Measurements from ENCODE around the gene SLC1A7.
A peak's percentile ranks its signal among the peaks of the same experiment; 100 is the strongest.

Gene SLC1A7

DNA sequence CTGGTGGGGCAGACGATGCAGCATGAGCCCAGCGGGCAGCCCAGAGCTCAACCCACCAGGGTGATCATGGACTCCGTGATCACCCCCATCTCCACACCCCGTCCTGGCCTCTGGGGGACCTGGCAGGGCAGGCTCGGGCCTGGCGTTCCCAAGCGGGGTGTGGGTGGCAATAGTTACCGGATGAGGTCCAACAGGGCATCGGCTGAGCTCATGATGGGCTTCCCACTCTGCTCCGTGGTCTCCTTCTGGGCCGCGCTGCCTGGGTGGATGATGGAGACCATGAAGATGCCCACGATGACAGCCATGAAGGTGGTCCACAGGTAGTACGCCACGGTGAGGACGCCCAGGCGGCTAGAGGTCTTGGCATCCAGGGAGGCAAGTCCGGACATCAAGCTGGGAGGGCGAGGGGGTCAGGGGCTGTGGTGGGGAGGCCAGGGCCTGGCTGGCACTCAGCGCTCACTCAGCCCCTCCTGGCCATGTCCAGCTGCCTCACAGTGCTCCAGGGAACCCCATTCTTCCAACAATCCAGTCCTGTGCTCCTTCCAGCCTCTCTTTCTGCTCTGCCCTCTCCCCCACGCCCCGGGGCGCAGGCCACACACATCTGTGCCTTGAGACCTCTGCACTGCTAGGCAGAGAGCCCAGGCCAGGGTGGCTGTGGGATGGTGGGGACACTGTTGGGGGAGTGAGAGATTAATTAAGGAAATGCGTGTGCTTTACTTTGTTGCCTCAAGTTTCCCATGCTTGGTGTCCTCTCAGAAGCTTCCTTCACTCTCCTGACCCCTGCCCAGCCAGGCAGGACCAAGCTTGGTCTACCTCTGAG is 27.6 kb downstream of the SLC1A7 start:
- no peak for DNase-seq

DNA sequence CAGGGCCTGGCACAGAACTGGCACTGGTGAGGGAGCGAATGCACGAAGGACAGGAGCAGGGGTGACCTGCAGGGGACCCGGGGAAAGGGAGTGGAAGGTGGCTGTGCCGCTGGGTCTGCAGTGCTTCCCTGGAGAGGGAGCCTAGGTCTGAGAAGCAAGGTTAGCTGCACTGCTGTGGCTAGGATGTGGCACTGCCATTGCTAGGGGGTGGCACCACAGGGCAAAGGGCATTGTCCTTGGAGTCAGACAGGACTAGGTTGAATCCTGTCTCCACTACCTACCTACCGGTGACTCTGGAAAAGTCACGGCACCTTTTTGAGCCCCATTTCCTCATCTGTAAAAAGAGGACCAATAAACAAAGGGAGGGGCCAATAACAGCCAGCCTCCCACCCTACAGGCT is 28.3 kb downstream of the SLC1A7 start:
- DNase-seq = no peak

DNA sequence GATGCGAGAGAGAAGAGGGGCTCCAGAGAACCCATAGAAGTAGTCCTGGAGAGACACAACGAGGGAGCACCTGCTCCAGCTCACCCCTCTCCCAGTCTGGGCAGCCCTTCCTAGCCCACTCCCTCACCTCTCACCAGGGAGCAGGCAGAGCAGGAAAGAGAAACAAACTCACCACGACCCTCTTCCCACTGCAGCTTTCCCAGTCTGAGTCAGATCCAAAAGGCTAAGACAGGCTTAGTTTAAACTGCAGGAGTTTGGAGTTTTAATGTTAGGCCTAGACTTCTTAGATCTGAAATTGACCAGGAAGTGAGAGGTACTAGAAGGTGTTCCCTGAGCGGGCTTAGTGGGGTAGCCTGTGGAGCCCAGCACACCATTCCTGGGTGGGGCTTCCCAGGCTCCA is 29.6 kb downstream of the SLC1A7 start:
- DNase-seq = no peak

DNA sequence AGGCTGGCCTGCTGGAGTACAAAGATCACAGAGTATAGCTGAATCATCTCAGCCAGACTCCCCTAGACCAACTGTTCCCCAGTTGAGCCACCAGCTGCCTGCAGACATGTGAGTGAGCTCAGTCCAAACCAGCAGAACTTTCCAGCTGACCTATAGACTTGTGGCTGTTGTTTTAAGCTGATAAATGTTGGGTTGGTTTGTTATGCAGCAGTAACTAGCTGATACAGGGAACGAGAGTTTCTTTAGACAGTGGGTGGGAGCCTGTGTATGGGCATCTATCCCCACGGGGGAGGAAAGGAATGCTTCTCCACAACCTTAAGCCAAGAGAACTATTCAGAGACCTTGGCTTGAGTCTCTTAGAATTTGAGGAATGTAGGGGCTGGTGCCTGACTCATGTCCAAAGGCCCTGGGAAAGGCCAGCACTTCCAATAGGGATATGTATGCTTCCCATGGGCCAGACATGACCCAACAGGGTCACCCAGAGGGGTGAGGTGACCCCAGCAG is 30.1 kb downstream of the SLC1A7 start:
- no peak for DNase-seq

DNA sequence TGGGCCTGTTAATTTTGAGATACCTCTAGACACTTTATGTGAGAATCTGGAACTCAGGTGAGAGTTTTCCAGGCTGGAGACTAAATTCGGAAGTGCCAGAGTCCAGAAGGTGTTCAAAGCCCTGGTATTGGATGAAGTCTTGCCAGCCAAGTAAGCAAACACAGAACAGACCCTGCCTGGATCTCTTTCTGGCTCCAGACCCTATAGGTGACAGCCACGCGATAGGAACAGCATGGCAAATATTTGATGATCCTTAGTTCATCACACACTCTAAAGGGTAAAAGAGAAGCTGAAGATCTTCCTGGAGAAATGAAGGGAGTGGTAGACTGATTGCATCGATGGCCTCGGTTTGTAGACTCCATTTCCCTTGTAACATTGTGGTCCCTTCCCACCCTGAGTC is 30.7 kb downstream of the SLC1A7 start:
- DNase-seq = no peak

DNA sequence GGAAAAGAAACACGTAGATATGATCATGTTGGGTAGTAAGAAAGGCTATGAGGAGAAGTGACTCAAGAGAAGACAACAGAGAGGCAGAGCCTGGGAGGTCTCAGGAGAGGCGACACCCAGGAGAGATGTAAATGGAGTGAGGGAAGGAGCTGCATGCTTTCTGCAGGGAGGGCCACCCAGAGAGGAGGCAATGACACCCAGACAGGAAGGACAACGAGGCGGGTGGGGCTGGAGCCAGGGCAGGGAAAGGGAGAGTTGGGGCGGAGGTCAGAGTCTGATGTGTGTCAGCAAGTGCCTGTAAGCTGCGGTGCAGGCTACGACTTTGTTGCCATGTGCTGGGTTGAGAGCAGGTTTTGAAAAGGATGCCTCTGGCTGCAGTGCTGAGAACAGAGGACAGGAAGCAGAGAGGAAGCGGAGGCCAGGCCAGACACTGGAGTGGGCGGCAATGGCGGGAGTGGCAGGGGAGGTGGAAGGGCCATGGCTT is 31.3 kb downstream of the SLC1A7 start:
- peak; percentile 2 to 10 for DNase-seq

DNA sequence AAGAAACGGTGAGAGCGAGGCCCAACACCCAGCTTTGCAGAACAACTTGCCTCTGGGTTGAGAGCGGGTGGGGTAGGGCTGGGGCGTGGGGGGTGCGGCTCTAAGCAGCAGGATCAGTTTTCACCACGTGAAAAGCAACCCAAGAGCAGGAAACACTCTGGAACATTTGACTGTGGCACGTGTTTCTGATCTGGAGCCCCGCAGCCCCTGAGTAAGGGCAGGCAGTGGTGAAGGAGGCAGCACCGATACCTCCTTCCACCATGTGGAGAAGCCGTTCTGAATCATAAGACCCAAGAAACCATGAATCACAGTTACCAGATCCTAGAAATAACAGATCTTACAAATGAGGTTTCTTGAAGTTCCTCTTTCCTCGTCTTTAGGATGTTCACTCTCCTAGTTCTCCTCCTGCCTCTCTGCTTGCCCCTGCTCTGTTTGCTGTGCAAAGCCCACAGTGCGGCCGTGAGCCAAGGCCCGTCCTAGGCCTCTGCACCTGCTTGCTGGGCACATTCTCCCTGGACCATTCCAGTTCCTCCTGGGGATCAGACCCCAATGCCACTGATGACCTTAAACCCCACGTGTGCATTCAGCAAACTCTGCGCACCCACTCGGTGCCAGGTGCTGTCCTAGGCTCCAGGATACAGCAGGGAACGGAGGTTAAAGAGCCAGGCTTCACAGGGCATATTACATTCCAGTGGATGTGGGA is 31.9 kb downstream of the SLC1A7 start:
- peak; percentile 39 to 50 for DNase-seq

DNA sequence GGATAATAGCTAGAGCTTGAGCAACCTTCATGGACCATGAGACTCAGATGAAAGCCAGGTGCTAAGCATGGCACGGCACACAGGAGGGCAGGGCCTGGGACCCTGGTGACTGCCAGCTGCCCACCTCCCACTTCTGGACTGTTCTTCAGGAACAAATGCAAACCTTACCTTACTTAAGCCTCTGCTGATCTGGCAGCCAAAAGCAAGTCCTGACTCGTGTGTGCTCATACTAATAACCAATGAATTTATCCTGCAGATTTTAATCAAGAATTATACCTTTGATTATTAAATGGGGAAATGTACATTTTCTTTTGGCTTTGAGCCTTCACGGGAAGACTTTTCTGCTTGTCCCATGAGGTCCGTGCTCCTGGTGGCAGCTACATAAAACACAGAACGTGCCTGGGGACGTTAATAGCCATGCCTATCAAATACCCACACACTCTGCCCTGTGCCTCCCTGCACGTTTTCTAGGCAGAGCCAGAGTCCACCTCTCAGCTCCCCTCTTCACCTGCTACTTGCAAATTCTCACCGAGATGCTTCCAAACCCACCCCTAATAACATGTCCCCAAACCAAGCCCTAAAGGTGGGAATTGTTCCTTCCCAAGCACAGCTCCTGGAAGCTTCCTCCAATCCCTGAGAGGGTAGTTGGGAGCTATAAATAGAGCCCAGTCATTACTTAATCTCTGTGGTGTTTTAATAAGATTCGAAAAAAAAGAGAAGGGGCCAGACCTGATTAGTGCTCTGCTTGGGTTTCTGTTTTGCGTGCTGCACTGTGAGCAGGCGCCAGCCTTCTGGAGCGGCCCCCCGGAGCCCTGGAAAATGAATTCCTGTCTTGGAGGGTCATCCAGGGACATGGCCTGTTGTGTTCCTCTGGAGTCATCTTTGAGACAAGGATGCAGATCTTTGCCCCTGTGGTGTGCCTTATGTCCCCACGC is 33.5 kb downstream of the SLC1A7 start:
- no peak for DNase-seq

DNA sequence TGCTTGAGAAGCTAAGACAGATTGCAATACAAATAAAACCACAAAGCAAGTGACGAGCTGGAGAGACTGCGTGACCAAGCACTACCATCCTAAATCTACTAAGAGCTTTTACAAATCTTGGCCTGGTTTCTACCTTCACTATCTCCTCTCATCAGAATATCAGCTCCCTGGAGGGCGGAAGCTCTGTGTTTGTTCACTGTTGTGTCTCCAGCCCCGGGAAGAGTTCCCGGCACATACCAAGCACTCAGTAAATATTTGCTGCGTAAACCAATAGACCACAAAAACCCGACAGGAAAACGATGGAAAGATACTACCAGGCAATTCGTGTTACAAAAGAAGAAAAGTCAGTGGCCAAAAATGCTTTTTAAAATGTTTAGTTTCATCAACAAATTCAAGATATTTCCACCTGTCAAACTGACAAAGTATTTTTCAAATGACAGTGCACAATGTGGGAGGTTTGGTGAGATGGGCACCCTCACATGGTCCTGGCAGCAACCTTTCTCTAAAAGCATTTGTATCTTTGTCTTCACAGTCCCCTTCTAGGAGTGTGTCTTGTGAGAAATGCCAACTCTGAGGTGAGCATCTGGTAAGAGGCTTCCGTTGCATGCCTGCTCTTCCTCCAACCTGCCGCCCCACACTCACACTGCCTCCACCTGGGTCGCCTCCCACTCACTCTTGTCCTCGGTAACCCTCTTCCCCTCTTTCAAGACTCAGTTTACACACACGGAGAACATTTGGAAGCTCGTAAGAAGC is 34.7 kb downstream of the SLC1A7 start:
- no peak for DNase-seq

DNA sequence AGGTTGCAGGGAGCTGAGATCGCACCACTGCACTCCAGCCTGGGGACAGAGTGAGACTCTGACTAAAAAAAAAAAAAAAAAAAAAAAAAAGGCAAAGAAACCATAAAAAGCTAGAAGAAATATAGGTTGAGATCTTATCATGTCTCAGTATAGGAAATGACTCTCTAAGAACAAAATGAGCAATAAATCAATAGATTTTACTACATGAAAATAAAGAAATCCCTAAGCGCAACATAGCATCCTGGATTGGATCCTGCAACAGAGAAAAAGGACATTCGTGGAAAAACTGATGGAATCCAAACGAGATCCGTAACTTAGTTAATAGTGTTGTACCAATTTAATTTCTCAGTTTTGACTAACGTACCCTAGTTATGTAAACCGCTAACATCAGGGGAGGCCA is 35.3 kb downstream of the SLC1A7 start:
- no peak for DNase-seq

DNA sequence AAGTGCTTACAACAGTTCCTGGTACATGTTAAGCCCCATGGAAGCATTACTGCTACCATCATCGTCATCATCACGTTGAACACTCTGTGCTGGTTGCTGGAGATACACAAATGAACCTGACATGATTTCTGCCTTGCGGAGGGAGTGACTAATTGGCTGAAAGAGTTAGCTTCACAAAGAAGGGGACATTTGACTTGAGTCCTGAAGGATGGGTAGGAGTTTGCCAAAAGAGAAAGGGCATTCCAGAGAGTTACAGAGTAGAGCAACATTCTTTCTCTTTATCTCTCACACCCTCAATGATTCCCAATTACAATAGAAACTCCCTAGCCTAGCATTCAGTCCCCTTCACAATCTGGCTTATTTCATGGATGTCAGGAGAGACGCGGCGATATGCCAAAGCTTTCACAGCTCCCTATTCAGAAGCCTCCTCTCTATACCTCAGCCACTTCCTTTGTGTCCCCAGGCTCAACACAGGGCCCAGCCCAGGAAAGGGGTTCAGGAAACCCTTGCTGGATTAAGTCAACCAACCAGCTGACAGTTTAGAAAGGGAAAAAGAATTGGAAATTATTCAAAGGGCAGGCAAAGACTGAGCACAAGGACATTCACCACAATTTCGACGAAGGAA is 38.0 kb downstream of the SLC1A7 start:
- DNase-seq = no peak

DNA sequence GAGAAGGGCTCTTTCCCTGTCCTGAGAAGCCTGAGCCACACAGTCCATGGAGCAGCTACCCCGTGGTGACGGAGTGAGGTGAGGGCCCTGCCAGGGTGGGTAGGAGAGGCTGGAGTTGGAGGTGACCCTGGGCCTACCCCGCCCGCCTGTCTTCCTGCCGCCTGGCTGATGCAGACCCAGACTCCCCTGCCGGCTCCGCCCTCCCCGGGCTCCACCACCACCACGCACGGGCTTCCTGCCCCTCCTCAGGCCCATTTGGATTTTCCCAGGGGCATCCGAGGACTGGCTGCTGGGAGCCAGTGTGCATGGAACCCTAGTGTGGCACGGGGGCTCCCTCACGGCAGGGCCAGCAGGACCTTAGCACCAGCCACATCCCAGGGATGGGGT is 47.9 kb downstream of the SLC1A7 start:
- DNase-seq = no peak

DNA sequence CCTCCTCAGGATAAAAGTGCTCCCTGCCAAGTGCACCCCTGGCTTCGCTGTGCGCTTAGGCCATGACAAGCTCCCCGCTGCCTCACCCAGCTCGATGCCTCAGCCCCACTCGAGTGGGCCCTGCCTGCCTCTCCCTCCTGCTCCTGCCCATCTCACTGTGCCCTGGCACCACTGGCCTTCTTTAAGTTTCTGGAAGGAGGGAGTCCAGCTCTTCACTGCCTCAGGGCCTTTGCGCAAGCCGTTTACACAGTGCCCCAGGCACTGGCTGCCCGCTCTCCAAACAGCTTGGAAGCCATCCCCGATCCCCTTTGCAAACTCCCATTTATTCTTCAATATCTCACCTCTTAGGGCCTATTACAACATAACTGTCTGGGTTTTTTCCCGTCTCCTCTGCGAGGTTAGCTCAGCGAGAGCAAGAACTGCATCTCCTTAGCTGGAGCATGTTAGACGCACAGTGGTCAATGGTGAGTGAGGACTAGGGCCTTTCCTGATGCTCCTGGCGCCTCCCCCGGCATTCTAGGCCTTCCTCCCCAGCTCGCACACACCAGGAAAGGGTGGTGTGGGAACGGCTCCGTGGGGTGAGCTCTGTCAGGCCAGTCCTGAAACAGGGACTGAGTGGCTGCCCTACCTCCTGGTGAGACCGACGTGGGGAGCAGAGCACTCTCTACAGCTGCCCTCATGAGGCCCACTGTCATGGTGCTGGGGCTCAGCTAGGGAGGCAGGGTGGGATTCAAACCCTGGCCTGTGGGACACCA is 48.5 kb downstream of the SLC1A7 start:
- no peak for DNase-seq

DNA sequence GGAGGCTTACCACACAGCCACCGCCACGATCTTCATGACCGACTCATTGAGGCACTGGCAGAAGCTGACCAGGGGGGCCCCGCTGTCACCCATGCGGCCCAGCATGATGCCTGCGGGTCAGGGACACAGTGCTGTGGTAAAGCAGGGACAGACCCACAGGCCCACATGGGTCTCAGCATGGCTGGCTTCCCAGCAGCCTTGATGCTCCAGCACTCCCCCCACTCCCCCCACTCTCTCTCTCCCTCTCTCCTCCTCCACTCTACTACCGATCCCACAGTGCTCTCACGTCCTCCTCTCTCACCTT is 49.0 kb downstream of the SLC1A7 start:
- DNase-seq = no peak

DNA sequence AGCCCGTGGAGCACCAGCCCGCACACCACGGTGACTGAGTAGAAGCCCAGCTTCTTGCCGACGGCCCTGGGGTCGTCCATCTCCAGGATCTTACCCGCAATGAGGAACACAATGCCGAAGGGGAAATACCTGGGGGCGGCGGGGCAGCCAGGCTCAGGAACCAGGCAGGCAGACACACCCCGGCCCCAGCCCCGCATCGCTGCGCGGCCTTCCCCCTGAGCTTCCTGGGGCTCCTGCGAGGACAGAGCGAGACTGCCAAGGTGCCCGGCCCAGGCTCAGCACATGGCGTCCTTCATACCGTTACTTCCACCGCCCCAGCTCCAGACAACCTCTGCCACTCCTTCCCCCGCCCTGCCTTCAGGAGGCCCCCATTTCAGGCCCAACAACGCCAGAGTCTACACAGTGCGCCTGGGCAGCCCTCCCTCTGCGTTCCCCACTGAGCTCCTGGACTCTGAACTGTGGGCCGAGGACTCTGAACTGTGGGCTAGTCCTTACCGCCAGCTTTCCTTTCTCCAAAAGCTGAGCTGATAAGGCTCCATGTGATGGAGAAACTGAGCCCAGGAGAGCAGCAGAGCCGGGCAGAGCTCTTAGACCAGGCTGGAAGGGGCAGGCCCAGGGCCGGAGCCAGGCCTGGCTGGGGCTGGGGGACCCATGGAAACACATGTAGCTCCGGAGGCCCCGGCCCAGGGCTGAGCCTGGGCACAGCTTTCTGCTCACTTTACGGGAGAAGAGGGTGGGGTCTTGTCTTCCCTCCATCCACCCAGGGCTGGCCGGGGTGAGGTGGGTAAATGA is 49.6 kb downstream of the SLC1A7 start:
- no peak for DNase-seq

DNA sequence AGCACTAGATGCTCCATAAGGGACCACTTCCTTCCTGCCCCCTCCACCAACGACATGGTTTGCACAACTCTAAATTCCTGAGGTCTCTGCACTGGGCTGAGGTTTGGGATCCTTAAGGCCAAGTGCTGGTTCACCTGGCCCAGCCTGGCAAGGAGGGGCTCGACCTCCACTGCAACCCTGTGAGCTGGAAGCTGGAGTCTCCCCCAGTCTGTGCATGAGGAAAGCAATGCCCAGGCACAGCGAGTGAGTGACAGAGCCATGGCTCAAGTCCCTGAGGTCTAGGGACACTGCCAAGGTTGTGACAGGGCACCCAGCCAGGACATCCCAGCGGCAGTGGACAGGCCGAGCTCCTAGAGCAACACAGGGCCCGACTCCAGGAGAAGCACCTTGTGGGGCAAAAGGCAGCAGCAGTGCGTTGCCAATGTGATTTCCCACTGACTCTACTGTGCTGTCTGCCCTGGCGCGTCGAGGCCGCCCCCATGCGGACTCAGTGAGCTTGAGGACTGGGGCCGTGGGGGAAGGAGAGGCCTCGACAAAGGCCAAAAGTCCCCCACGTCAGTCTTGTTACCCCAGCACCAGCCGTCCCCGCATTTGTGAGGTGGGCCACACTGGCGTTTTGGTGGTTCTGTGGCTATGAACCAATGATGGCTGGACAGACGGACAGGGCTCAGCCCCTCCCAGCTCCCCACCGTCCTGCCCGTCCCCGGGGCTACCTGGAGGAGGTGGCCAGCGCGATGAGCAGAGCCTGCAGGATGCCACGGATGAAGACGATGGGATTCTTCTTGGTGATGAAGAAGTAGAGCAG is 50.4 kb downstream of the SLC1A7 start:
- DNase-seq = no peak

DNA sequence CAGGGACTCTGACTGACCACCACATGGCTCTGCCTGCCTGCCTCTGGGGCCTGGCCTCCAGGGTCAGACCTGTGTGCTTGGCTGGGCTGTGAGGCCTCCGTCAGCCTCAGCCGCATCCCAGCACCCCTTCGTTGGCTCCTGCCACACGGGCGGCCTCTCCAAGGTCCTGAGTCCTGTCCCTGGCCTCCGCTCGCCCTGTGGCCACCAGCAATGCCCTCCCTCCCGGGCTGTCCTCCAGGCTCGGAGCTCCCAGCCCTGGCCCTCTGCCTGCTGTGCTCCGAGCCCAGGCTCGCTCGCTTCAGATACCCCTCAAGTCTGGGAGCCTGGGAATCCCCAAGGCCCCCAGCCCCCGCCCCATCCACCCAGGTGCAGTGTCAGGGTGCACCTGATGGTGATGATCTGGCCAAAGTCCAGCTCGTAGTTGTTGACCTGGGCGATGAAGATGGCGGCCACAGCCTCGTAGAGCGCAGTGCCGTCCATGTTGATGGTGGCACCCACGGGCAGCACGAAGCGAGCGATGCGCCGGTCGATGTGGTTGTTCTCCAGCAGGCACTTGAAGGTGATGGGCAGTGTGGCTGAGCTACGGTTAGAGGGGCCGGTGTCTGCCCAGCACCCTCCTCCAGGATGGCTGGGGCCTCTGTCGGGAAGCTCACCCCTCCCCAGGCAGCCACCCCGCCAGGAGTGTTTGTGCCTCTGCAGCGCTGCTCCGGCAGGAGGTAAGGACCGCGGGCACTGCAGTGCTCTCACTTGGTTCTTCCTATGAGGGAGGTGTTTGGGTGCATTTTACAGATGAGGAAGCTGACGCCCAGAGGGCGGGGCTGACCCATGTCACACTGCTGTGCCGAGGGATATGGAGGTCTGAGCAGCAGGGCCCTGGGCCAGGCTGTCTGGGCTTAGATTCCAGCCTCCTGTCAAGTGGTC is 52.0 kb downstream of the SLC1A7 start:
- no peak for DNase-seq

DNA sequence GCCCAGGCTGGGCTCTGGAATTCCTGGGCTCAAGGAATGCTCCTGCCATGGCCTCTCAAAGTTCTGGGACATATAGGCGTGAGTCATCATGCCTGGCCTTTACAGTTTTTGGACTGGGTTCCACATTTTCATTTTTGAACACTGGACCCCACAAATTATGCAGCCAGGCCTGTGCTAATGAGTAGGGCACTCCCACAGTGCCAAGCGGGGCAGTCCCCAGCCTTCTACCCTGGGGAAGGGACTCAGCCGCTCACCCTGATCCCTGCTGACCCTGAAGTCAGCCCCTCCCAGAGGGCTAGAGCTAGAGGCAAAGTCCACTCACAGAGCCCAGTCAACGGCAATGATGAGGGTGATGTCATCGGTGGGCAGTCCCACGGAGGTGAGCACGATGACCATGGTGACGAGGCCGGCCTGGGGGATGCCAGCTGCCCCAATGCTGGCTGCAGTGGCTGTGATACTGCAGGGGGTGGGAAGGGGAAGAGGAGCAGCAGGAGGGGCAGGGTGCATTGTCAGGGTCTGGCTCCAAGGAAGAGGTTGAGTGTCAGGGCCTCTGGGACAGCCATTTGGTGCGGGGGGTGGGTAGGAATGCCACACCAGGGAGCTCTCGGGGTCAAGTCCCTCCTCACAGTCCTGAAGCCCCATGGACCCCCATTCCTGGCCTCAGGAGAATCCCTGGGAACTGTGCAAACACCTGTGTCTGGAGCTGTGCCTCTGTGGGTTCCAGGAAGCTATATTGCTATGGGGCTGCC is 52.8 kb downstream of the SLC1A7 start:
- no peak for DNase-seq
